ENCODE results near the gene ENOPH1. TPM values are rescaled to one million over a fixed set of nuclear protein-coding genes. Genes with fewer than 3 reads are reported as not detected.

Gene ENOPH1
- total RNA-seq, 2 donors from 2014 or later = 47.1 to 57.3 TPM

- H3K9ac ChIP-seq (ENCODE audit: extremely low read depth, low read length, poor library complexity, severe bottlenecking) = no peak overlapping the region
- no peaks in the 10 kb centered on the region for H3K9me3 ChIP-seq (ENCODE audit: control insufficient read depth, low read length)
- Mint-ChIP-seq H3K27me3 (ENCODE audit: insufficient read depth) (no peaks in the 10 kb centered on the region), H3K27ac (no peak overlapping the region), H3K4me3 (no peak overlapping the region), H3K4me1 (peaks cover 22% of the 10 kb centered on the region), H3K9me3 (no peaks in the 10 kb centered on the region), H3K36me3 (ENCODE audit: low read depth) (peaks cover 15% of the 10 kb centered on the region)
- 88 to 92% methylated on average over 13 to 14 of the region's 14 CpGs for WGBS, 2 experiments (ENCODE audit: insufficient coverage in 1 of 2, insufficient read length in 1 of 2)
- H3K27ac ChIP-seq (ENCODE audit: low read depth, low read length) = no peak overlapping the region
- no peaks in the 10 kb centered on the region for H3K27me3 ChIP-seq (ENCODE audit: control insufficient read depth, insufficient read depth, low read length, poor library complexity, severe bottlenecking)
- no peak overlapping the region for H3K4me3 ChIP-seq (ENCODE audit: low read length)
- H3K4me1 ChIP-seq (ENCODE audit: control insufficient read depth, insufficient read depth, low read length) = no peaks in the 10 kb centered on the region
- H3K36me3 ChIP-seq (ENCODE audit: control insufficient read depth, insufficient read depth, low read length) = peaks cover 42% of the 10 kb centered on the region
- TF ChIP-seq CTCF (conservative IDR thresholded peaks at IDR 0.05) = no peak
- DNase-seq = no peak
Measured at GRCh38 chr4:82484996-82485783, 54.8 kb downstream of the ENOPH1 start.

GRCh38 chr4:82489076-82489475, 58.7 kb downstream of the ENOPH1 start:
- DNase-seq = no peak
- no peak overlapping the region for H3K27ac Mint-ChIP-seq
- no peaks in the 10 kb centered on the region for H3K4me1 ChIP-seq (ENCODE audit: control insufficient read depth, insufficient read depth, low read length)
- no peaks in the 10 kb centered on the region for H3K9me3 Mint-ChIP-seq
- H3K36me3 Mint-ChIP-seq (ENCODE audit: low read depth) = peaks cover 34% of the 10 kb centered on the region
- H3K4me3 Mint-ChIP-seq = no peak overlapping the region
- 46% methylated on average over 1 of the region's 1 CpG; no CpG with 5 or more reads in 1 of the 2 experiments for WGBS, 2 experiments (ENCODE audit: insufficient coverage in 1 of 2, insufficient read length in 1 of 2)
- no peaks in the 10 kb centered on the region for H3K9me3 ChIP-seq (ENCODE audit: control insufficient read depth, low read length)
- H3K27ac ChIP-seq (ENCODE audit: low read depth, low read length) = no peak overlapping the region
- no peak overlapping the region for H3K9ac ChIP-seq (ENCODE audit: extremely low read depth, low read length, poor library complexity, severe bottlenecking)
- no peak for TF ChIP-seq CTCF (conservative IDR thresholded peaks at IDR 0.05)
- peaks cover 69% of the 10 kb centered on the region for H3K36me3 ChIP-seq (ENCODE audit: control insufficient read depth, insufficient read depth, low read length)
- H3K27me3 ChIP-seq (ENCODE audit: control insufficient read depth, insufficient read depth, low read length, poor library complexity, severe bottlenecking) = no peaks in the 10 kb centered on the region
- H3K4me1 Mint-ChIP-seq = peaks cover 20% of the 10 kb centered on the region
- no peaks in the 10 kb centered on the region for H3K27me3 Mint-ChIP-seq (ENCODE audit: insufficient read depth)
- H3K4me3 ChIP-seq (ENCODE audit: low read length) = no peak overlapping the region

GRCh38 chr4:82489987-82490386, 59.6 kb downstream of the ENOPH1 start:
- Histone ChIP-seq H3K27me3 (ENCODE audit: control insufficient read depth, insufficient read depth, low read length, poor library complexity, severe bottlenecking) (no peaks in the 10 kb centered on the region), H3K9me3 (ENCODE audit: control insufficient read depth, low read length) (no peaks in the 10 kb centered on the region), H3K27ac (ENCODE audit: low read depth, low read length) (no peak overlapping the region), H3K36me3 (ENCODE audit: control insufficient read depth, insufficient read depth, low read length) (peaks cover 72% of the 10 kb centered on the region), H3K9ac (ENCODE audit: extremely low read depth, low read length, poor library complexity, severe bottlenecking) (no peak overlapping the region), H3K4me1 (ENCODE audit: control insufficient read depth, insufficient read depth, low read length) (no peaks in the 10 kb centered on the region), H3K4me3 (ENCODE audit: low read length) (no peak overlapping the region)
- Mint-ChIP-seq H3K27ac (no peak overlapping the region), H3K9me3 (no peaks in the 10 kb centered on the region), H3K27me3 (ENCODE audit: insufficient read depth) (no peaks in the 10 kb centered on the region), H3K36me3 (ENCODE audit: low read depth) (peaks cover 41% of the 10 kb centered on the region), H3K4me1 (peaks cover 13% of the 10 kb centered on the region), H3K4me3 (no peak overlapping the region)
- 78 to 90% methylated on average over 7 to 8 of the region's 8 CpGs for WGBS, 2 experiments (ENCODE audit: insufficient coverage in 1 of 2, insufficient read length in 1 of 2)
- DNase-seq = no peak
- TF ChIP-seq CTCF (conservative IDR thresholded peaks at IDR 0.05) = no peak

Measured in endodermal cell (in vitro differentiated cells).